HepG2 (cell line): ENCODE measurements around the gene ADAMTS4. TPM values are rescaled to one million over a fixed set of nuclear protein-coding genes. Genes with fewer than 3 reads are reported as not detected.

Experiments used
- ATAC-seq: fragments of 200-7000 bp; cut with Tn5 transposase; 3 replicates; pipeline ENCODE4 v1.9.1; 2020; ENCODE audit warnings: mild to moderate bottlenecking, moderate library complexity
- BruUV-seq: library from RNA; stranded (reverse); fragments of 400-500 nt; replicated peaks from 2 replicates; lab custom pipeline; 2021; lab: Mats Ljungman, UMichigan
- CTCF ChIA-PET: fragments of 300-600 bp; formaldehyde crosslinking; extraction: SDS; loops from one replicate; lab custom pipeline; 2021; ENCODE audit warnings: low total read pairs, inconsistent platforms, low intra/inter-chr PET ratio; lab: Yijun Ruan, JAX
- POLR2A ChIA-PET: fragments of 350-600 bp; sonication (Branson Sonifier 250); formaldehyde crosslinking; loops from one replicate; lab custom pipeline; 2020; ENCODE audit warnings: antibody characterized with exemption, inconsistent platforms; lab: Yijun Ruan, JAX
- DNase-seq: peaks from one replicate; pipeline ENCODE4 v3.0.0-alpha.2; 2015; ENCODE audit warnings: low spot score
- FAIRE-seq: peaks from 3 replicates; lab custom pipeline; 2011; peaks lifted over from hg19 to GRCh38; lab: Jason Lieb, UNC
- H2AFZ ChIP-seq: one replicate; pipeline ENCODE4 v1.6.1; 2011; ENCODE audit warnings: low read length, inconsistent platforms
- H3K27ac ChIP-seq: fragments of 300-600 bp; 3 replicates; pipeline ENCODE4 v1.8.0; 2011; ENCODE audit warnings: mixed run types, mild to moderate bottlenecking, mixed read lengths, low read length, inconsistent platforms; ENCODE audit not compliant: insufficient read depth; ENCODE audit errors: extremely low read length
- H3K27me3 ChIP-seq, 2 experiments: fragments of 200-600 bp in 1 of 2; 2 replicates in 1 of 2; 3 replicates in 1 of 2; pipeline versions ENCODE4 v1.6.0 to v1.8.0; 2011; ENCODE audit warnings: low read length in 2 of 2, mild to moderate bottlenecking in 2 of 2, moderate library complexity in 2 of 2, inconsistent platforms in 1 of 2; ENCODE audit not compliant: insufficient read depth in 2 of 2, control insufficient read depth in 1 of 2
- H3K36me3 ChIP-seq, 2 experiments: fragments of 200-600 bp in 1 of 2; replicated peaks in 1 of 2; 2 replicates in 1 of 2; 3 replicates in 1 of 2; pipeline versions ENCODE4 v1.5.1 to v1.8.0; 2011; ENCODE audit warnings: low read length in 2 of 2, inconsistent platforms in 1 of 2; ENCODE audit not compliant: insufficient read depth in 2 of 2, control insufficient read depth in 1 of 2
- H3K4me1 ChIP-seq: 2 replicates; pipeline ENCODE4 v1.5.1; 2012; ENCODE audit warnings: low read length, inconsistent platforms; ENCODE audit not compliant: insufficient read depth
- H3K4me2 ChIP-seq: 2 replicates; pipeline ENCODE4 v1.6.0; 2011; ENCODE audit warnings: low read depth, low read length, inconsistent platforms
- H3K4me3 ChIP-seq, 3 experiments: fragments of 200-600 bp in 1 of 3; sonication (generic), shearing (Covaris generic) in 1 of 3; replicated peaks in 1 of 3; 2 replicates each; pipeline ENCODE4 v1.5.1; 2011 to 2016; ENCODE audit warnings: low read length in 3 of 3, inconsistent platforms in 2 of 3, low read depth in 2 of 3, mild to moderate bottlenecking in 2 of 3, control low read depth in 1 of 3, mixed read lengths in 1 of 3; ENCODE audit not compliant: insufficient read depth in 1 of 3
- H3K79me2 ChIP-seq: one replicate; pipeline ENCODE4 v1.6.1; 2011; ENCODE audit warnings: low read length, inconsistent platforms; ENCODE audit not compliant: insufficient read depth
- H3K9ac ChIP-seq: 2 replicates; pipeline ENCODE4 v1.6.0; 2011; ENCODE audit warnings: mild to moderate bottlenecking, low read depth, low read length, inconsistent platforms; ENCODE audit not compliant: insufficient read depth
- H3K9me3 ChIP-seq: 2 replicates; pipeline ENCODE4 v1.5.1; 2012; ENCODE audit warnings: mild to moderate bottlenecking, low read length
- H4K20me1 ChIP-seq: 2 replicates; pipeline ENCODE4 v1.6.0; 2011; ENCODE audit warnings: inconsistent platforms, mild to moderate bottlenecking, low read length, moderate library complexity; ENCODE audit not compliant: insufficient read depth
- KAT7 ChIP-seq: IDR thresholded peaks from 2 replicates; pipeline ENCODE4 v1.6.1; 2018; ENCODE audit warnings: borderline replicate concordance, missing compliant biosample characterization
- RBFOX2 ChIP-seq: fragments of 200-400 bp; formaldehyde crosslinking; IDR thresholded peaks from 2 replicates; pipeline ENCODE4 v1.6.1; 2017; ENCODE audit warnings: low read depth, mild to moderate bottlenecking, low read length
- SETDB1 ChIP-seq: sonication (generic); formaldehyde crosslinking; IDR thresholded peaks from 2 replicates; pipeline ENCODE4 v1.5.1; 2020; ENCODE audit warnings: missing genetic modification reagents, mild to moderate bottlenecking, borderline replicate concordance
- ZNF263 ChIP-seq: sonication (generic); formaldehyde crosslinking; IDR thresholded peaks from 2 replicates; pipeline ENCODE4 v1.4.0; 2020; ENCODE audit warnings: missing genetic modification reagents
- WGBS: methylation state at CpG from one replicate; pipeline ENCODE4 v1.1.6; 2017; ENCODE audit warnings: low lambda C conversion rate; 5-methylcytosine and 5-hydroxymethylcytosine counted together
- in situ Hi-C: cut with HindIII; loops from 2 replicates; pipeline ENCODE4 v1.10.0; 2017; ENCODE audit warnings: low pct_unique_long_range_greater_than_20kb; ENCODE audit not compliant: extremely low pct_ligation_motif_present
- intact Hi-C: fragments of 100-400 bp; cut with micrococcal nuclease; formaldehyde crosslinking; loops from one replicate; pipeline ENCODE4 v1.10.0; 2022; ENCODE audit not compliant: unreplicated experiment
- polyA plus RNA-seq, 8 experiments: library from polyadenylated mRNA; depleted of rRNA in 3 of 8; stranded (reverse) in 7 of 8; unstranded in 1 of 8; fragments of >200 nt; fragmentation: Illumina TruSeq in 4 of 8; extraction: Trizol in 4 of 8; gene quantifications; 2 replicates each; pipeline versions ENCODE4 v1.2.1 to v1.2.3, GENCODE V29; 2011 to 2016; ENCODE audit warnings: low read depth in 4 of 8, missing spikeins in 1 of 8, mixed read lengths in 1 of 8; ENCODE audit not compliant: insufficient read depth in 1 of 8
- total RNA-seq, 5 experiments: library from RNA; depleted of rRNA; stranded (reverse); fragments of >200 nt; fragmentation: Illumina TruSeq; extraction: Trizol; gene quantifications; 2 replicates each; pipeline ENCODE4 v1.2.3, GENCODE V29; 2016; ENCODE audit warnings: low read depth in 1 of 5

Gene ADAMTS4
- total and polyA plus RNA-seq, 2 of the 13 experiments (the other 11 are each of a cell fraction or from before 2014, with no cell fraction given): 0.51 to 1.7 TPM

GRCh38 chr1:161171696-161172095 lies 27.2 kb downstream of the ADAMTS4 start:
- Histone ChIP-seq H3K9me3 (no peaks in the 10 kb centered on the region), H3K4me3 (no peak overlapping the region), H3K9ac (no peak overlapping the region), H3K27me3 (no peaks in the 10 kb centered on the region), H3K27ac (no peak overlapping the region), H3K79me2 (peaks cover 7% of the 10 kb centered on the region), H3K36me3 (peaks cover 11 to 43% of the 10 kb centered on the region in 2 experiments), H3K4me1 (peaks cover 21% of the 10 kb centered on the region), H4K20me1 (no peaks in the 10 kb centered on the region), H3K4me2 (no peak overlapping the region), H2AFZ (no peak overlapping the region)
- TF ChIP-seq KAT7 (CRISPR knock-in tag): no peak
- TF ChIP-seq RBFOX2: 0 out of 2 replicates have a peak, but pooled peaks have one; percentile 16
- intact Hi-C loops: no loop called here
- no peak for DNase-seq
- in situ Hi-C loops: no loop called here
- FAIRE-seq: no peak
- POLR2A ChIA-PET: no interaction called here
- 96% methylated on average over 11 of the region's 12 CpGs for WGBS
- BruUV-seq: no TSS peak
- no peak for ATAC-seq
- CTCF ChIA-PET: no interaction called here

GRCh38 chr1:161171191-161171590 lies 27.7 kb downstream of the ADAMTS4 start:
- no peak for TF ChIP-seq SETDB1 (CRISPR knock-in tag)
- no peak for TF ChIP-seq ZNF263 (CRISPR knock-in tag)
- TF ChIP-seq, all 625 proteins: peak for 0
- BruUV-seq: no TSS peak
- in situ Hi-C loops: no loop called here
- CTCF ChIA-PET: no interaction called here
- Histone ChIP-seq H3K27ac (no peak overlapping the region), H2AFZ (no peak overlapping the region), H3K9ac (no peak overlapping the region), H3K4me1 (peaks cover 16% of the 10 kb centered on the region), H3K79me2 (peaks cover 2% of the 10 kb centered on the region), H3K4me3 (no peak overlapping the region), H3K4me2 (no peak overlapping the region), H3K9me3 (no peaks in the 10 kb centered on the region), H4K20me1 (no peaks in the 10 kb centered on the region), H3K36me3 (peaks cover 11 to 43% of the 10 kb centered on the region in 2 experiments), H3K27me3 (no peaks in the 10 kb centered on the region)
- FAIRE-seq: no peak
- 84% methylated on average over 5 of the region's 5 CpGs for WGBS
- ATAC-seq: no peak
- no peak for DNase-seq
- POLR2A ChIA-PET: no interaction called here
- intact Hi-C loops: no loop called here
